GM12865 (cell line): ENCODE results near the gene MPP1.

Experiments
- DNase-seq: peaks from one replicate; pipeline ENCODE4 v3.0.0; 2010; ENCODE audit warnings: low read depth
- H3K4me3 ChIP-seq: 2 replicates; pipeline ENCODE4 v1.5.1; 2011; ENCODE audit warnings: mild to moderate bottlenecking, low read depth, low read length, control low read depth
- TF ChIP-seq, protein P1 (sequence below): IDR thresholded peaks from 2 replicates; pipeline ENCODE4 v1.5.1; 2011; ENCODE audit warnings: low read length, control low read depth, low read depth, inconsistent platforms; ENCODE audit not compliant: insufficient read depth; ENCODE audit errors: missing control alignments

Gene MPP1

DNA sequence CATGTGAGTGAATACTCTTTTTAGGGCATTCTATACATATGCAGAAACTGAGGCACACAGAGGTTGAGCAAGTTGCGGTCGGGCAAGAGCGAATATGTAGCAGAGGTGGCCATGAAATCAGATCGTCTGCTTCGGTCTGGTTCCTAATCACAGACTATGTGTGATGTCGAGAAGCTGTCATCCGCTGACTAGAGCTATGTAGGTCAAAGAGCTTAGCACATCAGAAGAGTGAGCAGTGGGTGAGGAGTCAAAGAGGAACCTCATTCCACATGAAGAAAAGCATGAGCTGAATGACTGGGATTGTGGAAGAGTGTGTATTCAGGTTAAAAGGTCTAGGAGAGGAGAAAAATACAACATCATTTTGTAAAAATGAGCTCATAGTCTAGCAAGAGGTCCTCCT is 73.4 kb downstream of the MPP1 start:
- DNase-seq, result no peak
- TF ChIP-seq, protein P1, sequence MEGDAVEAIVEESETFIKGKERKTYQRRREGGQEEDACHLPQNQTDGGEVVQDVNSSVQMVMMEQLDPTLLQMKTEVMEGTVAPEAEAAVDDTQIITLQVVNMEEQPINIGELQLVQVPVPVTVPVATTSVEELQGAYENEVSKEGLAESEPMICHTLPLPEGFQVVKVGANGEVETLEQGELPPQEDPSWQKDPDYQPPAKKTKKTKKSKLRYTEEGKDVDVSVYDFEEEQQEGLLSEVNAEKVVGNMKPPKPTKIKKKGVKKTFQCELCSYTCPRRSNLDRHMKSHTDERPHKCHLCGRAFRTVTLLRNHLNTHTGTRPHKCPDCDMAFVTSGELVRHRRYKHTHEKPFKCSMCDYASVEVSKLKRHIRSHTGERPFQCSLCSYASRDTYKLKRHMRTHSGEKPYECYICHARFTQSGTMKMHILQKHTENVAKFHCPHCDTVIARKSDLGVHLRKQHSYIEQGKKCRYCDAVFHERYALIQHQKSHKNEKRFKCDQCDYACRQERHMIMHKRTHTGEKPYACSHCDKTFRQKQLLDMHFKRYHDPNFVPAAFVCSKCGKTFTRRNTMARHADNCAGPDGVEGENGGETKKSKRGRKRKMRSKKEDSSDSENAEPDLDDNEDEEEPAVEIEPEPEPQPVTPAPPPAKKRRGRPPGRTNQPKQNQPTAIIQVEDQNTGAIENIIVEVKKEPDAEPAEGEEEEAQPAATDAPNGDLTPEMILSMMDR, result no peak
- no peak overlapping the region for H3K4me3 ChIP-seq

DNA sequence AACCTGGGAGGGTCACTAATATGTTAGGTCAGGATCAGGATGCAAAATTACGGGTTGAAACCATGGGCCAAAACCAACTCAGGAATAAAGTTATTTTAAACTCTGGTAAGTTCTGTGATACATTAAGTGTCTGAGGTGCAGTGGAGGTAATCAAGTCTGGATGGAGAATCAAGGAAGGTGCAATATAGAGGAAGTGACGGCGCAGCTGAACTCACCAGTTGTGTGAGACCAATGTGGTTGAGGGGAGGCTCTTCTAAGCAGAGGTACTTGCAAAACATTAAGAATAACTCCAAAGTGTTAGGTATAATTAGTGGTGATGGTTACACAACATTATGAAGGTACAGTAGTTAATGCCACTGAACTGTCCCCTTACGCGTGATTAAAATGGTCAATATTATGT is 74.1 kb downstream of the MPP1 start:
- TF ChIP-seq, protein P1, result no peak
- no peak overlapping the region for H3K4me3 ChIP-seq
- DNase-seq, result no peak

DNA sequence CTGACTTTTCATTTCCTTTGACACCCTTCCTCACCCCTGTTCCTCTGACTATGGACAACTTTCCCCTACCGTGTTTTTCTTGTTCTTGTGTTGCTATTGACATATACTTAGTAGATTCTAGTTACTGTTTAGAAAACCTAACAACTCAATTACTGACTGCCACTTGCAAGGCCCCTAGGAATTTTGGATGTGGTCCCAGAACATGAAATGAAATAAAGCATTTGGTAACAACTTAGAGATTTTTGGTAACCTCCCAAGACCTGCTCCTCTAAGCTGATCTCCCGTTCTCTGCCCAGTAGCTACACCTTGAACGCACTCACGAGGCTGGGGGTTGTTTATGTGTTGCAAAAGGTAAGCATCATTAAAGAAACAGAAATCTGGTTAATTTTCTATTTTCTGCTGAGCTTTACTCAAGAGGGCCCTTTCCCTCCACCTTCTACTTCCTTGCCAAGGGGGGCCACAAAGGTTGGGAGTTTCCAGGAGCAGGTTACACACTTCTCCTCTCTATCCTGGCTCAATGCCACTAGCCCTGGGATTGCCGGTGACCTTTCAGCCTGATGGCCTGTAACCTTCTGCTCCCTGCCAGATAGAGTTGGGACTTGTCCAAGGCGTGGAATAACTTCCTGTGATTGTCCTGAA is 74.9 kb downstream of the MPP1 start:
- DNase-seq, result no peak
- TF ChIP-seq, protein P1, result no peak

DNA sequence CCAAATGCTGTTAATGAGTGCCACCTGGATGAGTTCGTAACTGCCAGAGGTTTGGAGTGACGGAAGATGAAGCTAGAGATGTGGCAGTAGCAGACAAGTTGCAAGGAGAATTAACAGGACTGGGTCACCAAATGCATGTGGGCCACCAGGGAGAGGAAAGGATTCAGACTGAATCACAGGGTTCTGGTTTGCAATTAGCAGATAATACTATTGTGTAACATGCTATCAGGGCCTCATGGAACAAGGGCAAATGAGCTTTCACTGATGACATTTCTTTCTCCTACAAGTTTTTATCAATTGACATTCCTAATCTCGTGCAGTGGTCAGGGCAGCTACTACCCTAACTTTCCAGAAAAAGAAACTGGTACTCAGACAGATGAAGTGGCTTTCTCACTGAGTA is 75.8 kb downstream of the MPP1 start:
- TF ChIP-seq, protein P1, result no peak
- DNase-seq, result no peak
- no peak overlapping the region for H3K4me3 ChIP-seq

More for the DNA sequence above, 74.9 kb downstream of the MPP1 start:
- H3K4me3 ChIP-seq, result no peak overlapping the region
